HG03469 (cell line): ENCODE data around the gene TFAP2B.

Source experiments
- ATAC-seq: cut with Tn5 transposase; IDR thresholded peaks from one replicate; pipeline ENCODE4 v1.9.1; 2021; ENCODE audit warnings: mild to moderate bottlenecking, moderate library complexity, moderate number of reproducible peaks; ENCODE audit not compliant: unreplicated experiment

Gene TFAP2B

GRCh38 chr6:50846144-50846851, 27.6 kb downstream of the TFAP2B start:
- ATAC-seq, result no peak

- ATAC-seq, result no peak
Measured at GRCh38 chr6:50846852-50847155, 28.1 kb downstream of the TFAP2B start.

- no peak for ATAC-seq
Measured at GRCh38 chr6:50847890-50848594, 29.4 kb downstream of the TFAP2B start.

GRCh38 chr6:50848989-50849795, 30.5 kb downstream of the TFAP2B start:
- ATAC-seq, result no peak

GRCh38 chr6:50849796-50850180, 31.1 kb downstream of the TFAP2B start:
- ATAC-seq, result no peak

GRCh38 chr6:50850223-50851048, 31.8 kb downstream of the TFAP2B start:
- ATAC-seq, result no peak

GRCh38 chr6:50851049-50851845, 32.6 kb downstream of the TFAP2B start:
- no peak for ATAC-seq

- no peak for ATAC-seq
Measured at GRCh38 chr6:50853939-50854338, 35.3 kb downstream of the TFAP2B start.

GRCh38 chr6:50861692-50862091, 43.0 kb downstream of the TFAP2B start:
- ATAC-seq, result no peak

- ATAC-seq, result no peak
Measured at GRCh38 chr6:50862176-50862575, 43.5 kb downstream of the TFAP2B start.

GRCh38 chr6:50864601-50865000, 45.9 kb downstream of the TFAP2B start:
- ATAC-seq, result no peak

GRCh38 chr6:50868466-50868865, 49.8 kb downstream of the TFAP2B start:
- no peak for ATAC-seq

- no peak for ATAC-seq
Measured at GRCh38 chr6:50873167-50873566, 54.5 kb downstream of the TFAP2B start.

- no peak for ATAC-seq
Measured at GRCh38 chr6:50884364-50884763, 65.7 kb downstream of the TFAP2B start.

GRCh38 chr6:50887112-50887511, 68.4 kb downstream of the TFAP2B start:
- ATAC-seq, result no peak

GRCh38 chr6:50889497-50889896, 70.8 kb downstream of the TFAP2B start:
- no peak for ATAC-seq

- no peak for ATAC-seq
Measured at GRCh38 chr6:50889935-50890334, 71.3 kb downstream of the TFAP2B start.

- ATAC-seq, result no peak
Measured at GRCh38 chr6:50890579-50890978, 71.9 kb downstream of the TFAP2B start.

GRCh38 chr6:50891290-50891689, 72.6 kb downstream of the TFAP2B start:
- no peak for ATAC-seq
